Umbilical cord (tissue), 2 donors: ENCODE data around the gene CTLA4. TPM values are rescaled to one million over a fixed set of nuclear protein-coding genes. Genes with fewer than 3 reads are reported as not detected.

Experiments
- DNase-seq: peaks from one replicate; pipeline ENCODE4 v3.0.0-alpha.2; 2015; ENCODE audit warnings: low spot score
- total RNA-seq: library from RNA; depleted of rRNA; stranded (reverse); fragments of >200 nt; gene quantifications from one replicate; pipeline ENCODE4 v1.2.3, GENCODE V29; 2014; ENCODE audit warnings: low replicate concordance; ENCODE audit not compliant: insufficient read depth

Gene CTLA4
- not detected for total RNA-seq

DNA sequence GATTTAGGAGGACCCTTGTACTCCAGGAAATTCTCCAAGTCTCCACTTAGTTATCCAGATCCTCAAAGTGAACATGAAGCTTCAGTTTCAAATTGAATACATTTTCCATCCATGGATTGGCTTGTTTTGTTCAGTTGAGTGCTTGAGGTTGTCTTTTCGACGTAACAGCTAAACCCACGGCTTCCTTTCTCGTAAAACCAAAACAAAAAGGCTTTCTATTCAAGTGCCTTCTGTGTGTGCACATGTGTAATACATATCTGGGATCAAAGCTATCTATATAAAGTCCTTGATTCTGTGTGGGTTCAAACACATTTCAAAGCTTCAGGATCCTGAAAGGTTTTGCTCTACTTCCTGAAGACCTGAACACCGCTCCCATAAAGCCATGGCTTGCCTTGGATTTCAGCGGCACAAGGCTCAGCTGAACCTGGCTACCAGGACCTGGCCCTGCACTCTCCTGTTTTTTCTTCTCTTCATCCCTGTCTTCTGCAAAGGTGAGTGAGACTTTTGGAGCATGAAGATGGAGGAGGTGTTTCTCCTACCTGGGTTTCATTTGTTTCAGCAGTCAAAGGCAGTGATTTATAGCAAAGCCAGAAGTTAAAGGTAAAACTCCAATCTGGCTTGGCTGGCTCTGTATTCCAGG, at the start of gene CTLA4:
TSS of gene CTLA4 (plus strand) at position 211 of the 640 bp plus-strand sequence. CDS start at position 383, 172 bp downstream.
- no peak for DNase-seq

DNA sequence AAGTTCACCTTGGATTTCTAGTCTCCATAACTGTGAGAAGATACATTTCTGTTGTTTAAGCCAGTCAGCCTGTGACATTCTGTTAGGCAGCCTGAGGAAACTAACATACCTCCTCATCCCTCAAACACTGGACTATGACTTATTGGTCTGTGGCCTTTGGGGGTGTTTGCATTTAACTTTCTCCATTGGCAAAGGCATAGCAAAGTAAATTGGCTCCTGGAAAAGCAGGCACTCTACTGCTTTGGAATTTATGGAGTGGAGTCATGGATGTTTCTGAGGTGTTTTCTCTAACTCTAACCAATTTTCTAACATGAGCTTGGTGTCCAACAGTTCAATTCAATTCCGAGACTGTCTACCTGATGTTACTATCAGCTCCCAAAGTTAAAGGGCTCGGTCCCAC, 48.9 kb upstream of the CTLA4 start:
- DNase-seq, result no peak

DNA sequence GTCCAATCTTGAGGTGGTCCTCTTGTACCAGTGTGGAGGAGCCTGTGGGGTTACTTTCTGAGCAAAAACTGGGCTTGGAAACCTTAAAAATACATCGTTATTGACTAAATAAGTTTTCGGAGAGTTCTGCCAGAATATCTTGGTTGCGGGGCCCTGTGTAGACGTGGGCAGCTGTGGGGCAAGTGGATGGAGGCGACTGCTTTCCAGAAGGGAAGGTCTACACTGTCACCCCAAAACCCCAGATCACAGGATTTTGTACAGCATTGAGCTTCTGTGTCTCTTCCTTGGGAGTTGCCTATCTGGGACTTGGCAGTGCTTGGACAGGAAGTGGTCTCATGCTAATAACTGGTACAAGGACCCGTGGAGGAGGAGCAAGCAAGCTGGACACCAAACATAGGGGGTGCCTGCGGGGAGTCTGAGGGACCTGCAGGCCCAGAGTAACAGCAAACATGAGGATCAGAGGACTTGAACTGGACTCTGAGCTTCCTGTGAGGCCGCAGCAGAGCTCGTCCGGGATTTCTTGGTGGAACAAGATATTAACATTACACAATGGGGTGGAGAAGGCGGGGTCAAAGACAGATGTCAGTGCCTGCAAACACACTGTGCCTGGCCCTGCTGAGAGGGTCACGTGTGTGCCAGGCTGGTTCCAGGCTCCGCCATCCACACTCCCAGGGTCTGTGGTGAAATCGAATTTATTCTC, 48.0 kb upstream of the CTLA4 start:
- DNase-seq, result no peak

DNA sequence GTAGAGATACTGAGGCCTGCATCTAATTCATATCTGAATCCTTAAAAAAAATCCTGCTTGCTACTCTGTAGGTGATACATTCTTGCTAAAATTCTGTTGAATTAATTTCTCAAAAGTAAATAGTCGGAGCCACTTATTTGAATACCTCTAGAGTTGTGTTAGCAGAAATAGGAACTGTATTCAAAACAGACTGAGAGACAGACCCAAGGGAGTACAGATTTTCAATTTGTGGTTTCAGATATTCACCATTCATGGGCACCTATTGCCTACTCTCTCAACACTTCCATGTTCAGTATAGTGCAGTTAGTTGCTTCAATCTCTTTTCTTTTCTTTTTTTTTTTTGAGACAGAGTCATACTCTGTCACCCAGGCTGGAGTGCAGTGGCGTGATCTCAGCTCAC, 46.6 kb upstream of the CTLA4 start:
- no peak for DNase-seq

DNA sequence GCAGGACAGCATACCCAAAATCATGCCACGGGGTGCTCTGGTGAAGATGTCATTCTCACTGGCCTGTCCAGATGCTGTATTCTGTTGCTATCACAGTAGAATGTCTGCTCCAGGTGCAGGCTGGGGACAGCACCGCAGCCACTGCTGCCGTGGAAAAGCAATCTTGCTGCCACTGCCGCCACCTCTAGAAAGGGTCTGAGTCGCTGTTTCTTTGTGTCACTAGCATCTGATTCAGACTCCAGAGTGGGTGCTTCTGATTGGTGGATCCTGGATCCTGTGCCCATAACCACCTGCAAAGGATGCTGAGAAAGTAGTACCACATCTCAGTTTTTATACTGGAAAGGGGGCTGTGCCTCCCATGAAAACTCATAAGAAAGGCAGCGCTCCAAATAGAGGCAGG, 45.3 kb upstream of the CTLA4 start:
- DNase-seq, result no peak

DNA sequence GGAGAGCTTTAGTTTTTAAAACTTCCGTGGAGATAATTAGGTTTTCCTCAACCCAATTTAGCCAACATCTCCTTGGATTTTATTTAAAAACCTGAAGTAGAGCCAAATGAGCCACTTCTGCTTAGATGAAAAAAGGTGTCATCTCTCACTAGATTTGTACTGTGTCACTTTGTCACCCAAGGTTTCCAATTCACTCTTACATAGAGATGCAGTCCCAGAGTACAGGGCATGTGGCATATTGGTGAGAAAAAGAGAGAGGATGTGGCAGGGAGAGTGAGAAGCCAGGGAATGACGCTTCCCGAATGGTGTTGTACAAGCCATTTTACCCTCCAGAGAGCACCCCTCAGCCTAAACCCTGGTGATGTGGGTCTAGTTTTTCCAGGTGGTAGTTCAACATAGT, 44.4 kb upstream of the CTLA4 start:
- DNase-seq, result no peak

DNA sequence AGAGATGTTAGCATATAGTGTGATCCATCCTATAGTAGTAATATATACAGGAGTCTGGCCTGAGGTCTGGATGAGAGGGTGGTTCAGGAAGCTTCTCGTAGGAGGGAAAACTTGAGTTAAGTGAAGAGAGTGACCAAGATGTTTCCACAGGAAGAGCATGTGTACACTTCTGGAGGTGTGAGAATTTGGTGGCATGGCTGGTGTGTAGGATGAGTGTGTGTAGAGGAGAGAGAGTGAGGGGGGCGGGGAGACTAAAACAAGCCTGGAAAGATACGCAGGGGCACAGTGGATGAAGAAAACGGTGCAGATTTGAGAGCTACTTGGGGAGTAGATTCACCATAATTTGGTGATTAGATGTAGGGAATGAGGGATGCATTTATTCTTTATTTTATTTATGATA, 43.5 kb upstream of the CTLA4 start:
- DNase-seq, result no peak

DNA sequence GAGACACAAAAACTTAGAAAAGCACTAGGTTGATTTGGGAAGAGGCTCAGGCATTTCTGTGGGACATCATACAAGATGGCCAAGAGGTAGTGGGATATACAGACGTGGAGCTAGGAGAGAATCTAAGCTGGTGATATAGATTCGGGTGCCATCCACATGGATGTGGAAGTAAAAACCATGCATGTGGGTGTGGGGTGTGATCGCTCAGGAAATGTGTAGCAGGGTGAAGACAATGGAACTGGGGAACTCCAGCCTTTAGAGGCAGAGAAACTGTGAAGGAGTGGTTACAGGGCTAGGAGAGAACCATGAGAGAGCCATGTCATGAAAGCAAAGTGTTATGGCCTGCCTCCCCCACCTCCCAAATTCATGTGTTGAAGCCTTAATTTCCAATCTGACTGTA, 43.0 kb upstream of the CTLA4 start:
- no peak for DNase-seq

DNA sequence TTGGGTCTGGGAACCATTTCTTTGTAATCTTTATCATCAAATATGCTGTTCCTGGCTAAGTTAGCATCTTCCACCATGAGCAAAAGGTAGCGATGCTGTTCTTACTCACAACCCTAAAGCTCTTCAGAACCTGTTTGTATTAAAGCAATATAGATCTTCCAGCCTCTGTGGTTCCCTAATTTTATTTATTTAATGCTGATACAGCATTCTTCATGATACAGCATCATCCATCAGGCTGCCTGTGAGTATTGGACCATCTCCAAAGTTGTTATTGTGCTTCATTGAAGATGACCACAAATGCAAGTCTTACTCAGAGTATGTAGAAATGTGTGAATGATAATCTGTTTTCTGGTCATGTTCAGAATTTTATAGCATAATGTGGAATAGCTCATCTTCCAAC, 40.9 kb upstream of the CTLA4 start:
- DNase-seq, result no peak

DNA sequence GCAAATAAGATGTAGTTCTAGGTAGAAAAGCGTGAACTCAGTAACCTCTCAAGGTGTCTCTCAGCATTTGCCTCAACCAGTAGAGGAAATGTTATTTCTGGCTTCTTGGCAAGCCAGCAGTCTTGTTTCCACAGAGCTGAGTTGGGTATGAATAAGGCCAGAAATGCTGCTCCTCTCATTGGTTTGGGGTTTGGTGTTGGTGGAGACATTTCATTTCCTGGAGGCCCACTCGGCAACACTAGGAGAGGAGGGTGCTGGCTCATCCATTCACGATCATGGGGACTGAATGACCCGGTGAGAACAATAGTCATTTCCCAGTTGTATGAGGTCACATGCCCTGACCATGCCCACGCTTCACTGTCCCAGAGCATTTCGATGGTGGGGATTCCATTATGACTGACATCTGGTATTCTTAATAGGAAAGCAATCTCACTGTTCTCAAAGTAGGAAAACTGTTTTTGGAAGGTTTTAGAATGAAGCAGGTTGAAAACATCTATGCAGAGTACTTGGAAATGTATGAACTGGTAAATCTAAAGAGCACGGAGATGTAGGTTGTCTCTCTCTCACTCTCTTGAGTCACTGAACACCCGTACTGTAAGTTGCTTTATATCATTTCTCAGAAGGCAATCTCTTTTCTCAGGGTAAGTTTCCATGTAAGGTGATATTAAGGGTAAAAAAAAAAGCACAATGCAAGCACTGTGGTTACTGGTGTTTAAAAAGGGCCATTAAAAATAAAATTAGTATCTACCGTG, 37.1 kb upstream of the CTLA4 start:
- no peak for DNase-seq

DNA sequence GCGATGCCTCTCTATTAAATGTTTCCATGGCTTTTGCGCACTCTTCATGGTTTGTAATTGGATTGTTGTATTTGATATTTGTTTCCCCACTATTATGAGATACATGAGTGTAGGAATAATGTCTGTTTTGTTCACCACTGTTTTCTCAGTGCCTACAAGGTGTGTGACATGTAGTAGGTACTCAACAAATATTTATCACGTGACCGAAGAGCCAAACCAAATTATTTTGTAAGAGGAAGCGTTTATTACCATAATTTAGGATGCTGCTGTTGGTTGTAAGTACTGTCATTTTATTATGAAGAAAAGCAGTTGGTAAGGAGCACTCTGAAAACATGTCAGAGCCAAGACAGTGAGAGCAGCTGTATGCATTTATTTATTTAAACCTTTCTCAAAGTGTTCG, 32.2 kb upstream of the CTLA4 start:
- no peak for DNase-seq

DNA sequence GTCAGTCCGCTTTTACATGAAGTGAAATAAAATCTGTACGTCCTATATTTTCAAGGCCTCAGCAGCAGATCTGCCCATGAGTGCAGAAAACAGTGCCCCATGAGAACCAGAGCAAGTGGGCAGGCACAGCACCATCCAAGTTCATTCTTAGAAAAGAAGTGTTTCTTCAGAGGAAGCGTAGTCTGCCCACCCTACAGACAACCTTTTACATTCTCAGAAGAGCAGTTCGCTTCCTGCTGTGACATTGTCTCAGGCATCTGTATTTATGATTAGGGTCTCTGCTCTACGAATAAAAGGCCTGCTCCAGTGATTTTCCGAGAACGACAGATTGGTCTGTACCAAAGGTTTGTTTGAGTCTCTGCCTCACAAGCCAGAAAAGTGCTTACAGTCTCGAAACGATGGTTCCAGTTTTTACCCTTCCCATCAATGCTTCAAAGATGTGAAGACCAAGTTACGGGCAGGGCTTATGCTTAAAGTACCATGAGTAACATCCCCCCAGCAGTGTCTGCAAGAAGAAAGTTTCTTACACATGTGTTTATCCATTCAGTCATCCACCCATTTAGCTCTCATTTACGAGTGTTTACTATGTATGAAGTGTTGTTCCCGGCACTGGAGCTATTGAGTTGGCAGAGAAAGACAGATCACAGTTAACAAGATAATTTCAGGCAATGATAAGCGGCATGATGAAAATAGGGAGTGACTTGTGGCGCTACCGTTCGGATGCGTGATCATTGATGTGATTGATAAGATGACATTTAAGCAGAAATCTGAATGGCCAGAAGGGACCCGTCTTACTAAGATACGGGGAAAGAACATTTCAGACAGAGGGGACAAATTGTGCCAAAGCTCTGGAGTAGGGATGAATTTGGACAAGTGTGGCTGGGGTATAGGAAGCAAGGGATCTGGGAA, 31.4 kb upstream of the CTLA4 start:
- no peak for DNase-seq

DNA sequence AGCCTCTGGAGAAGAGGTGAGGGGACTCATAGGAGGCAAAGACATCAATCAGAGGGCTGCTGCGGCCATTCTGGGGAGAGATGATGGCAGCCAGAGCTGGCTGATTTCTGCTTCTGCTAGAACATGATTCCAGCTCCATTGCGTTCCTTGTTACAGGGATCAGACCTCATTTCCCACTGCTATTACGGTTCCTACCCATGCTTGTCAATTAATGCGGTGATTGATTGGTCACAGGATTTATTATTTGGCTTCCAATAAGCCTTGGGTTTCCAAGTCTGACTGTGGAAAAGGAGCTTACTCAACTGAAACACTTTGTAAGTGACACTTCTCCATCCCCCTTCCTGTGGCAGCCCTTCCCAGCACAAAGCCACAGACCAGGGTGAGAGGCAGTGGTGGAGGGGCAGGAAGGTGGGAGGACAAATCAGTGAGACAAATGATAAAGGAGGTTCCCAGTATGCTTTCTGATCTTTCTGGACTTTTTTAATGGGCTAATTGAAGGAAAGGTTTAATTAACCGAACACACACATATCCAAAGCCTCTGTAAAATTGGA, 26.8 kb upstream of the CTLA4 start:
- DNase-seq, result no peak

DNA sequence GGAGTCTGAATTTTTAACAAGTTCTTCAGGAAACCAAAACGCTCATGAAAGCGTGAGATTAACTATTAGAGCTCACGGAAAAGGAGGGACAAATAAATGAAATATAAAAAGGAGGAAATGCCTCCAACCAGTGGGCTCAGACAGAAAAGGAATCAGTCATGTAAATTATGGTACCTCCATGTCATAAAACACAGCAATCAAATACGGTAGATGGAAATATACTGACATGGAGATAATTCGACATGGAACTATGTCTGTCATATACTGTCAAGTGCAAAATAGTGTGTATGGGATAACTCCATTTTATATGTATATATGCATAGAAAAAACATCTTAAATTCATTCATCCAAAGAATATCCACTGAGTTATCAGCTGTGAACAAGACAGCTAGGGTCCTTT, 25.9 kb upstream of the CTLA4 start:
- DNase-seq, result no peak

DNA sequence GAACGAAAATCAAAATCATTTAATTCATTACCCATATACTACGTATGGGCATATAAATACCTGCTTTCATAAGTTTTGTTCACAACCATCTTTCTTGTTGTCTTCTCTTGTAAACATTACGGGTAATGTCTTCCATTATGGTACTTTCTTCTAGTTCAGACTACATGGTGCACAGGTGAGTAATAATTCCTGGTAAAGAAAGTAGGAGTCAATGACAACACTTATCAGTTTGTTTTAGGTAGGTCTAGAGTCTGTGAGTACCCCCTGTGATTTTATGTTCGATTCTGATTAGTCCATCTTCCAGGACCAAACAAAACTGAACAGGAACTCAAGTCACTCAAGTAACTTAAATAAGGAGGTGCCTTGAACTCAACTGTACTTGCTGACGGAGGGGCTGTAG, 25.2 kb upstream of the CTLA4 start:
- no peak for DNase-seq

DNA sequence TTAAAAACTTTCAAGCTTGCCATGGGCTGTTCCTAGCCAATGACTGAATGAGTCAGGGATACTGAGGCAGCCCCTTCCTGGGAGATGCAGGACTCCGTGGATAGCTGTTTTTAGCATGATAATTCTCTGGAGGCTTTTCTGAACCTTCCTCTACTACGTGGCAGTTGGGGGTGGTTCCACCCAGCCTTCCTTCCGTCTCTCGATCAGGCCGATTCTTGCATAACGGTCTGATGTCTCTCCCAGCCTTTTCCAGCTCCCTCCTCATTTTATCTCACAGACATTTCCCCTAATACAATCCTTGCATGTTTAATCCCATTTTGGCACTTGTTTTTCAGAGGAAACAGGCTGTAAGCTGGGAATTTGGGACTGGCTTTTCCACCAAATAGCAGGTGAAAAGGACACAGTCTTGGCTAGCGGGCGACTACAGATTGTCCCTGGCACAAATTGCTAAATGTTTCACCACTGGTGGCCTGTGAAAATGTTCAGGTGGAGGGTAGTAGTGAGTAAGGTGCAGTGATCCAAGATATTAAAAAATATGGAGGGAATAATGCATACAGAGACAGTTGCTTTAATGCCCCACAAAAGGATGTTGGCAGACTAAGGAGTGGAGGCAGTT, 21.0 kb upstream of the CTLA4 start:
- DNase-seq, result no peak

DNA sequence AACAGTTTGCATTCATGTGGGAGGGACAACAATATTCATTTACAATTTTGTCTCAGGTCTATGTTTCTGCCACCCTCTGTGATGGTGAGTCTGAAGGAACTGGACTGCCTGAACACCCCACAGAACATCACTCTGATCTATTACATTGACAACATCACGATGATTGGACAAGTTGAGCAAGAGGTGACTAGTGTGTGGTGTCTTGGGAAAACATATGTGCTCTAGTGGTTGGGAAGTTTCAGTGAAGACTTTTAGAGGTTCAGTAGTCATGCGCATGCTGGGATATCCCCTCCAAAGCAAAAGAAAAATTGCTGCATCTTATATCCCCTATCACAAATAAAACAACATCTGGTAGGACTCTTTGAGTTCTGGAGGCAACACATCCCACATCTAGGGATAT, 18.6 kb upstream of the CTLA4 start:
- DNase-seq, result no peak

DNA sequence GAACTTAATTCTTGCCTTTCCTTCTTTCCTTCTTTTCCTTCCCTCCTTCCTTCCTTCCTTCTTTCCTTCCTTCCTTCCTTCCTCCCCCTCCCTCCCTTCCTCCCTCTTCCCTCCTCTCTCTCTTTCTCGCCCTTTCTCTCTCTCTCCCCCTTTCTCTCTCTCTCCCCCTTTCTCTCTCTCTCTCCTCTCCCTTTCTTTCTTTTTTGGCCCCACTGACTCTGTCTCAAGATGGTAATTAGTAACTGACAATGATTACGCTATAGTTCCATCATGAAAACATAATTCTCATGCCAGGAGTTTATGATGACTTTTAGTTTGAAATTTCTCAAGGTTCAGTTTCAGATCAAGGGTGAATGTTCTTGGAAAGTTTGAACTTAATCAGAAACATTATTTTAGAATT, 14.8 kb upstream of the CTLA4 start:
- no peak for DNase-seq

DNA sequence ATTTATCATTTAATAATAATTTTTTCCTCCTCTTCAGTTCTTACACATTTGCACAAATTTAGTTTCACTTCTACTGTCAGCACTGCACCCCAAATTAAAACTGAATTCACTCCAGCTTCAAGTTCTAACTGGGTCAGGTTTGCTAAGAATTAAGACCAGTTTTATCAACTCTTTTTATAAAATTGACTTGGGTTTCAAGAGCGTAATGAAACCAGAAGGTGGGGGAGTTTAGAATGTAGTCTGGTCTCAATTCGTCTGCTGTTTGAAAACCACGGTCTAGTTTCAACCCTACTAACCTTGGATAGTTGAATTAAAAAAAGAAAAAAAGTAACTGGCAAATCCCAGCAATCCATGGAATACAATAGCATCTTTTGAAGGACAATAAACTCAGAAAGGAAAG, 14.3 kb upstream of the CTLA4 start:
- no peak for DNase-seq

DNA sequence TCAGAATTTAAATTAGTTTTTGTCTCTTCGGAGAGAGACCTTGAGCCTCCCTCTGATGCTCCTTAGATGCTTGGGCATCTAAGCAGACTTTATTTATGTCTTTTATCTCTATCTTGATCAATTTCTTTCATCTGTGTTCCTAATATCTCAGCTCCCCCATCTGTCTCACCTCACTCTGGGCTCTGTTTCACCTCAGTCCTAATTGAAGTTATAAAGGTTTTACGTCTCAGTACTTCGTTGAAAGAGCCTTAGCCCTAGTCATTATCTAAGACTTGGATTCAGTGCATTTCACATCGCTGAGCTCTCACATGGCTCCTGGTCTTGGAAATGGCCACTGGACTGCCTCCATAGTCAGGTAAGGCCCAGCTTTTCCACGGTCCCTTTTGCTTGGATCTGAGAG, 13.8 kb upstream of the CTLA4 start:
- DNase-seq, result no peak

DNA sequence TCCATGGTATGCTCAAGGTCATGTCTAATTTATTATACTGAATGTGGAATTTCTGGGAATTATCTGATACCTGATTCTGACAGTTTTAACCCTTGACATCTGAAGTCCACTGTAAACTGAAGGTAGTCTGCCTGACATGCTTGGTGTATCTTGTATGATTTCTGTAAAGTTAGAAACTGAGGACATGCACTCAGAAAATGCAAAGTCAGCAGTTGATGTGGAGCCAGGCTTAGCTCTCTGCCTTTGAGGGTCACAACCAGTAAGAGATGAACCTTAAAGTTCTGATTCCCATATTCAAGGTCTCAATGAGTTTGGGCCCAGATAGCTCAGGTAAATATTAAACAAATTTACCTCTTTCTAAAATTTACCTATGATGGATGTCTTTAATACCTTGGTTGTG, 12.3 kb upstream of the CTLA4 start:
- no peak for DNase-seq
